Astrocyte of the cerebellum (primary cell): ENCODE data around the gene TULP3.

Experiments
- DNase-seq: peaks from one replicate; pipeline ENCODE4 v3.0.0-alpha.2; 2011; ENCODE audit warnings: low read depth
- H3K4me3 ChIP-seq: 2 replicates; pipeline ENCODE4 v1.5.1; 2011; ENCODE audit warnings: mild to moderate bottlenecking, low read depth, low read length, moderate library complexity
- CTCF ChIP-seq: IDR thresholded peaks from 2 replicates; pipeline ENCODE4 v1.5.1; 2012; ENCODE audit warnings: low read length, low read depth, moderate library complexity, mild to moderate bottlenecking; ENCODE audit errors: missing control alignments
- in situ Hi-C: cut with HindIII; loops from 2 replicates; pipeline ENCODE4 v1.10.0; 2017; ENCODE audit warnings: low sequenced_read_pairs

TULP3 gene

GRCh38 chr12:2900642-2901041, 10.0 kb downstream of the TULP3 start:
- in situ Hi-C loops: no loop called here
- no peak for TF ChIP-seq CTCF
- H3K4me3 ChIP-seq: no peak overlapping the region
- no peak for DNase-seq

GRCh38 chr12:2902272-2902880, 11.7 kb downstream of the TULP3 start:
- no peak for TF ChIP-seq CTCF
- no peak overlapping the region for H3K4me3 ChIP-seq
- no peak for DNase-seq
- in situ Hi-C loops: no loop called here

GRCh38 chr12:2904260-2904659, 13.6 kb downstream of the TULP3 start:
- no peak for DNase-seq
- TF ChIP-seq CTCF: no peak
- no peak overlapping the region for H3K4me3 ChIP-seq
- in situ Hi-C loops: no loop called here

- in situ Hi-C loops: no loop called here
- no peak for TF ChIP-seq CTCF
- no peak for DNase-seq
- H3K4me3 ChIP-seq: no peak overlapping the region
Measured at GRCh38 chr12:2912216-2912575, 21.5 kb downstream of the TULP3 start.

- no peak overlapping the region for H3K4me3 ChIP-seq
- no peak for DNase-seq
- in situ Hi-C loops: no loop called here
- no peak for TF ChIP-seq CTCF
Measured at GRCh38 chr12:2919249-2919648, 28.6 kb downstream of the TULP3 start.

GRCh38 chr12:2922329-2922728, 31.6 kb downstream of the TULP3 start:
- H3K4me3 ChIP-seq: no peak overlapping the region
- no peak for DNase-seq
- TF ChIP-seq CTCF: no peak
- in situ Hi-C loops: no loop called here

- H3K4me3 ChIP-seq: no peak overlapping the region
- in situ Hi-C loops: no loop called here
- TF ChIP-seq CTCF: no peak
- DNase-seq: no peak
Measured at GRCh38 chr12:2923057-2923456, 32.4 kb downstream of the TULP3 start.
